K562 (cell line): ENCODE measurements around the gene CUEDC2. TPM values are rescaled to one million over a fixed set of nuclear protein-coding genes. Genes with fewer than 3 reads are reported as not detected.

Source experiments
- BRCA1 ChIP-seq, 2 experiments: fragments of 450-650 bp in 1 of 2; sonication (generic) in 1 of 2; formaldehyde crosslinking in 1 of 2; IDR thresholded peaks; 2 replicates each; pipeline versions ENCODE4 v1.5.0 to v1.6.1; 2017 to 2020; ENCODE audit warnings: mild to moderate bottlenecking in 1 of 2, missing genetic modification reagents in 1 of 2
- BRD4 ChIP-seq: fragments of 200-600 bp; sonication (generic); IDR thresholded peaks from 2 replicates; pipeline ENCODE4 v1.6.1; 2017; ENCODE audit warnings: inconsistent platforms
- CREBBP ChIP-seq: IDR thresholded peaks from one replicate; pipeline ENCODE4 v1.6.1; 2012; ENCODE audit warnings: low read depth, mild to moderate bottlenecking, control low read depth, inconsistent platforms, low read length
- KLF13 ChIP-seq: fragments of 450-650 bp; IDR thresholded peaks from 2 replicates; pipeline ENCODE4 v1.6.1; 2016; ENCODE audit warnings: missing genetic modification characterization, low read depth, mild to moderate bottlenecking, missing compliant biosample characterization, moderate library complexity, borderline replicate concordance
- L3MBTL2 ChIP-seq: fragments of 450-650 bp; IDR thresholded peaks from 2 replicates; pipeline ENCODE4 v1.6.1; 2016; ENCODE audit warnings: mild to moderate bottlenecking, moderate library complexity
- MAFK ChIP-seq: IDR thresholded peaks from 2 replicates; pipeline ENCODE4 v1.6.1; 2011; ENCODE audit warnings: low read length, improper control_type of control experiment
- POLR2H ChIP-seq: IDR thresholded peaks from 2 replicates; pipeline ENCODE4 v1.6.1; 2016; ENCODE audit warnings: missing genetic modification characterization, low read depth, mild to moderate bottlenecking, control low read depth, missing compliant biosample characterization, moderate library complexity
- PYGO2 ChIP-seq: fragments of 450-650 bp; IDR thresholded peaks from 2 replicates; pipeline ENCODE4 v1.6.1; 2016; ENCODE audit warnings: mild to moderate bottlenecking, missing genetic modification characterization, moderate library complexity, missing compliant biosample characterization
- SIX5 ChIP-seq, 2 experiments: IDR thresholded peaks; 2 replicates each; pipeline ENCODE4 v1.6.1; 2011; ENCODE audit warnings: low read length in 2 of 2, borderline replicate concordance in 1 of 2, low read depth in 1 of 2, mild to moderate bottlenecking in 1 of 2, moderate library complexity in 1 of 2; ENCODE audit not compliant: insufficient read depth in 1 of 2
- SRSF3 ChIP-seq: fragments of 200-400 bp; formaldehyde crosslinking; IDR thresholded peaks from 2 replicates; pipeline ENCODE4 v1.6.1; 2016; ENCODE audit warnings: mild to moderate bottlenecking, low read length, moderate library complexity; ENCODE audit not compliant: insufficient read depth
- ZMIZ1 ChIP-seq, 2 experiments: fragments of 150-350 bp in 1 of 2; IDR thresholded peaks; 2 replicates each; pipeline ENCODE4 v1.6.1; 2012 to 2016; ENCODE audit warnings: low read depth in 2 of 2, low read length in 2 of 2, mild to moderate bottlenecking in 1 of 2, moderate library complexity in 1 of 2
- ZNF174 ChIP-seq: fragments of 250-450 bp; sonication (Bioruptor Pico); IDR thresholded peaks from 2 replicates; pipeline ENCODE4 v1.4.0; 2020; ENCODE audit warnings: mild to moderate bottlenecking
- polyA plus RNA-seq, 8 experiments: library from polyadenylated mRNA; depleted of rRNA in 4 of 8; stranded (reverse) in 5 of 8; unstranded in 3 of 8; fragments of >200 nt; fragmentation: Nextera tagmentation in 2 of 8; fragmentation: Illumina TruSeq in 1 of 8; extraction: Ambion mirVana in 2 of 8; extraction: Trizol in 1 of 8; gene quantifications; 2 replicates each; pipeline versions ENCODE4 v1.2.1 to v1.2.3, GENCODE V29; 2011 to 2014; ENCODE audit warnings: inconsistent platforms in 1 of 8, missing spikeins in 1 of 8
- total RNA-seq, 7 experiments: library from RNA; depleted of rRNA in 6 of 7; stranded (reverse); fragments of >200 nt in 6 of 7; fragmentation: Illumina TruSeq in 2 of 7; extraction: Trizol in 2 of 7; gene quantifications; 2 replicates each; pipeline versions ENCODE4 v1.2.1 to v1.2.3, GENCODE V29; 2011 to 2021; ENCODE audit warnings: low replicate concordance in 1 of 7
- TF ChIP-seq, protein P1 (sequence below), 2 experiments: fragments of 450-650 bp; formaldehyde crosslinking in 1 of 2; IDR thresholded peaks; 2 replicates each; pipeline versions ENCODE4 v1.4.0 to v1.6.1; 2014 to 2020; ENCODE audit warnings: mild to moderate bottlenecking in 2 of 2, borderline replicate concordance in 1 of 2, low read depth in 1 of 2
- TF ChIP-seq, protein P2 (sequence below): fragments of 450-650 bp; conservative IDR thresholded peaks from 2 replicates; pipeline ENCODE4 v1.6.1; 2016; ENCODE audit warnings: missing genetic modification characterization, low read depth, mild to moderate bottlenecking, missing compliant biosample characterization, moderate library complexity

CUEDC2 gene
- total and polyA plus RNA-seq, 9 of the 15 experiments (the other 6 are each of a cell fraction or from before 2014, with no cell fraction given): 8.5 to 48.9 (median 27.4) TPM

- TF ChIP-seq, protein P1, sequence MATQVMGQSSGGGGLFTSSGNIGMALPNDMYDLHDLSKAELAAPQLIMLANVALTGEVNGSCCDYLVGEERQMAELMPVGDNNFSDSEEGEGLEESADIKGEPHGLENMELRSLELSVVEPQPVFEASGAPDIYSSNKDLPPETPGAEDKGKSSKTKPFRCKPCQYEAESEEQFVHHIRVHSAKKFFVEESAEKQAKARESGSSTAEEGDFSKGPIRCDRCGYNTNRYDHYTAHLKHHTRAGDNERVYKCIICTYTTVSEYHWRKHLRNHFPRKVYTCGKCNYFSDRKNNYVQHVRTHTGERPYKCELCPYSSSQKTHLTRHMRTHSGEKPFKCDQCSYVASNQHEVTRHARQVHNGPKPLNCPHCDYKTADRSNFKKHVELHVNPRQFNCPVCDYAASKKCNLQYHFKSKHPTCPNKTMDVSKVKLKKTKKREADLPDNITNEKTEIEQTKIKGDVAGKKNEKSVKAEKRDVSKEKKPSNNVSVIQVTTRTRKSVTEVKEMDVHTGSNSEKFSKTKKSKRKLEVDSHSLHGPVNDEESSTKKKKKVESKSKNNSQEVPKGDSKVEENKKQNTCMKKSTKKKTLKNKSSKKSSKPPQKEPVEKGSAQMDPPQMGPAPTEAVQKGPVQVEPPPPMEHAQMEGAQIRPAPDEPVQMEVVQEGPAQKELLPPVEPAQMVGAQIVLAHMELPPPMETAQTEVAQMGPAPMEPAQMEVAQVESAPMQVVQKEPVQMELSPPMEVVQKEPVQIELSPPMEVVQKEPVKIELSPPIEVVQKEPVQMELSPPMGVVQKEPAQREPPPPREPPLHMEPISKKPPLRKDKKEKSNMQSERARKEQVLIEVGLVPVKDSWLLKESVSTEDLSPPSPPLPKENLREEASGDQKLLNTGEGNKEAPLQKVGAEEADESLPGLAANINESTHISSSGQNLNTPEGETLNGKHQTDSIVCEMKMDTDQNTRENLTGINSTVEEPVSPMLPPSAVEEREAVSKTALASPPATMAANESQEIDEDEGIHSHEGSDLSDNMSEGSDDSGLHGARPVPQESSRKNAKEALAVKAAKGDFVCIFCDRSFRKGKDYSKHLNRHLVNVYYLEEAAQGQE (IDR thresholded peaks at IDR 0.05; ENCODE audit: borderline replicate concordance): peak; percentile 96
- TF ChIP-seq, protein P1 (CRISPR knock-in tag; IDR thresholded peaks at IDR 0.05; ENCODE audit: low read depth): no peak
- TF ChIP-seq, protein P2, sequence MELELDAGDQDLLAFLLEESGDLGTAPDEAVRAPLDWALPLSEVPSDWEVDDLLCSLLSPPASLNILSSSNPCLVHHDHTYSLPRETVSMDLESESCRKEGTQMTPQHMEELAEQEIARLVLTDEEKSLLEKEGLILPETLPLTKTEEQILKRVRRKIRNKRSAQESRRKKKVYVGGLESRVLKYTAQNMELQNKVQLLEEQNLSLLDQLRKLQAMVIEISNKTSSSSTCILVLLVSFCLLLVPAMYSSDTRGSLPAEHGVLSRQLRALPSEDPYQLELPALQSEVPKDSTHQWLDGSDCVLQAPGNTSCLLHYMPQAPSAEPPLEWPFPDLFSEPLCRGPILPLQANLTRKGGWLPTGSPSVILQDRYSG (tag): peak; percentile 66; the same call in 1 of the 2 replicates
- TF ChIP-seq PYGO2 (tag) (no peak), KLF13 (tag) (no peak), ZMIZ1 (IDR thresholded peaks at IDR 0.05; ENCODE audit: low read depth in 2 of 2, low read length in 2 of 2) (no peak), CREBBP (no peak), POLR2H (tag) (0 out of 2 replicates have a peak, but pooled peaks have one; percentile 50), ZNF174 (CRISPR knock-in tag) (no peak), SIX5 (IDR thresholded peaks at IDR 0.05; ENCODE audit: borderline replicate concordance in 1 of 2, insufficient read depth in 1 of 2, low read depth in 1 of 2, low read length in 2 of 2) (no peak), SRSF3 (no peak), L3MBTL2 (peak; percentile 39; the same call in 1 of the 2 replicates), BRCA1 (IDR thresholded peaks at IDR 0.05) (no peak), BRCA1 (CRISPR knock-in tag; IDR thresholded peaks at IDR 0.05) (no peak), MAFK (no peak), BRD4 (no peak)
Observed at GRCh38 chr10:102455893-102456471, 23.6 kb upstream of the CUEDC2 start (continued).
